Spleen (tissue), 7 donors: ENCODE results near the gene PARVG.

Experiments
- POLR2A ChIP-seq, 3 donors: fragments of 450-650 bp; IDR thresholded peaks; one replicate each; pipeline ENCODE4 v1.5.1; 2017; ENCODE audit warnings: antibody characterized with exemption in 3 of 3, mild to moderate bottlenecking in 1 of 3
- POLR2AphosphoS5 ChIP-seq, 3 donors: sonication (generic); formaldehyde crosslinking; IDR thresholded peaks; one replicate each; pipeline ENCODE4 v1.5.1; 2017; ENCODE audit warnings: antibody characterized with exemption in 3 of 3
- TF ChIP-seq, protein P1 (sequence below), 11 experiments: fragments of 200-600 bp in 7 of 11; fragments of 450-650 bp in 4 of 11; sonication (generic) in 4 of 11; IDR thresholded peaks in 8 of 11; conservative IDR thresholded peaks in 3 of 11; 1 replicate in 7 of 11; 2 replicates in 4 of 11; pipeline versions ENCODE4 v1.4.0 to v1.8.0; 2016 to 2021; ENCODE audit warnings: antibody characterized with exemption in 11 of 11, inconsistent platforms in 4 of 11, mild to moderate bottlenecking in 1 of 11
- donor health status: DM: no; HTN: no; CAD: no; lungs with moderate emphysema.
- donor health status: DM: no; HTN: no; CAD: no.
- donor health status: DM: no; HTN: no; CAD: no.

DNA sequence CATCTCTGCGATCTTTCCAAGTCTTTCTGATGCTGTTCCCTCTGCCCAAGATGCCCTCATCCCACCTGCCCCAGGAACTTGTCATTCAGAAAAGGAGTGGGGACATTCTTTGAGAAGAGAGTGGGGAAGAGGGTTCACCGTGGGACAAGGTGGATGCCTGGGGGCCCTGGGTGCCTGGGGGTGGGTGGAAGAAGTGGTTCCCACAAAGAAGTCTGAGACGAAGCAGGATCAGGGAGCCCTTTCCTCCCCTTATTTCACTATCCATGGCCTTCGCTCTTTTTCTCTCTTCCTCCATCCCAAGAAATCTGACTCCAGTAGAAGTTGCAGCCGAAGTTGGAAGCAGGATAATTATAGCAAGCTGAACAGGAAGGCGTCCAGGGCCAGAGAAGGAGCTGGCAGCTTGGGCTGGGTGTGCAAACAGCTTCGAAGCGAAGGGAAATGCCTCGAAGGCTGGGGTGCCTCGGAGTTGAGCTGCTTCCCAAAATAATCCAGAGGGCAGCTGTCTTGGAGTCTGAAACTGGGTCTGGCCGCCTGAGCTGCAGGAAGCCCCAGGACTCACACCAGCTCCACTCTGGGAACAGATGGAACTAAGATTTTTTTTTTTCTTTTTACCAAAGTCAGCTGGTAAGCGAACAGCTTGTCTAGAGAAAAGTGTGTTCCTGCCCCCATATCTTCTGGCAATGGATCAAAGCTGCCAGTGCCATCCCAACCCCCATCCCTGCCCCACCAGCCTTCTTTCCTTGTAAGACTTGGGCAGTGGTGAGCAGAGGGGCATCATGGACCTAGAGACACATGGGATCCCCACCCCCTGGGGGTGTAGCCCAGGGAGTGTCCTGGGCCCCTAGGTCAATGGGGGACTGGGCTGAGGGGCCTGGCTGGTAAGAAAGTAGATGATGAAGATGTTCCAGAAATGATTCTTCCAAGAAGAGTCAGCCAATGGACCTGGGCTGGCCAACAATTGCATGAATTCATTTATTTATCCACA is 31.5 kb downstream of the PARVG start:
- TF ChIP-seq POLR2A (IDR thresholded peaks at IDR 0.05) (no peak), POLR2AphosphoS5 (IDR thresholded peaks at IDR 0.05) (no peak)
- TF ChIP-seq, protein P1, sequence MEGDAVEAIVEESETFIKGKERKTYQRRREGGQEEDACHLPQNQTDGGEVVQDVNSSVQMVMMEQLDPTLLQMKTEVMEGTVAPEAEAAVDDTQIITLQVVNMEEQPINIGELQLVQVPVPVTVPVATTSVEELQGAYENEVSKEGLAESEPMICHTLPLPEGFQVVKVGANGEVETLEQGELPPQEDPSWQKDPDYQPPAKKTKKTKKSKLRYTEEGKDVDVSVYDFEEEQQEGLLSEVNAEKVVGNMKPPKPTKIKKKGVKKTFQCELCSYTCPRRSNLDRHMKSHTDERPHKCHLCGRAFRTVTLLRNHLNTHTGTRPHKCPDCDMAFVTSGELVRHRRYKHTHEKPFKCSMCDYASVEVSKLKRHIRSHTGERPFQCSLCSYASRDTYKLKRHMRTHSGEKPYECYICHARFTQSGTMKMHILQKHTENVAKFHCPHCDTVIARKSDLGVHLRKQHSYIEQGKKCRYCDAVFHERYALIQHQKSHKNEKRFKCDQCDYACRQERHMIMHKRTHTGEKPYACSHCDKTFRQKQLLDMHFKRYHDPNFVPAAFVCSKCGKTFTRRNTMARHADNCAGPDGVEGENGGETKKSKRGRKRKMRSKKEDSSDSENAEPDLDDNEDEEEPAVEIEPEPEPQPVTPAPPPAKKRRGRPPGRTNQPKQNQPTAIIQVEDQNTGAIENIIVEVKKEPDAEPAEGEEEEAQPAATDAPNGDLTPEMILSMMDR (IDR thresholded peaks at IDR 0.05 in 8 of 11, conservative IDR thresholded peaks at IDR 0.05 in 3 of 11) = no peak
